HG02852 (cell line): Measurements from ENCODE around the gene TRABD2B.

Experiments used
- ATAC-seq: cut with Tn5 transposase; IDR thresholded peaks from one replicate; pipeline ENCODE4 v1.9.1; 2021; ENCODE audit warnings: mild to moderate bottlenecking, moderate library complexity; ENCODE audit not compliant: unreplicated experiment

TRABD2B gene

GRCh38 chr1:47765236-47765635 lies 231.9 kb downstream of the TRABD2B start:
- no peak for ATAC-seq

GRCh38 chr1:47764461-47765046 lies 232.6 kb downstream of the TRABD2B start:
- ATAC-seq, result no peak

- ATAC-seq, result no peak
Observed at GRCh38 chr1:47763591-47764171, 233.5 kb downstream of the TRABD2B start.

- ATAC-seq, result peak; percentile 71
Observed at GRCh38 chr1:47761974-47762373, 235.2 kb downstream of the TRABD2B start.

GRCh38 chr1:47761201-47761930 lies 235.8 kb downstream of the TRABD2B start:
- no peak for ATAC-seq

GRCh38 chr1:47759936-47760629 lies 237.1 kb downstream of the TRABD2B start:
- ATAC-seq, result no peak

- no peak for ATAC-seq
Observed at GRCh38 chr1:47759251-47759935, 237.8 kb downstream of the TRABD2B start.

- no peak for ATAC-seq
Observed at GRCh38 chr1:47758341-47759250, 238.6 kb downstream of the TRABD2B start.

- ATAC-seq, result no peak
Observed at GRCh38 chr1:47757226-47757975, 239.8 kb downstream of the TRABD2B start.

GRCh38 chr1:47756411-47756810 lies 240.8 kb downstream of the TRABD2B start:
- no peak for ATAC-seq

GRCh38 chr1:47756006-47756405 lies 241.2 kb downstream of the TRABD2B start:
- ATAC-seq, result no peak

GRCh38 chr1:47755101-47755990 lies 241.8 kb downstream of the TRABD2B start:
- peak; percentile 50 for ATAC-seq

- ATAC-seq, result no peak
Observed at GRCh38 chr1:47754221-47754620, 243.0 kb downstream of the TRABD2B start.

- ATAC-seq, result peak; percentile 82
Observed at GRCh38 chr1:47753808-47754207, 243.4 kb downstream of the TRABD2B start.

- ATAC-seq, result no peak
Observed at GRCh38 chr1:47752559-47752958, 244.6 kb downstream of the TRABD2B start.

- no peak for ATAC-seq
Observed at GRCh38 chr1:47751996-47752451, 245.2 kb downstream of the TRABD2B start.

GRCh38 chr1:47751193-47751592 lies 246.0 kb downstream of the TRABD2B start:
- no peak for ATAC-seq
